ENCODE measurements around the gene HOXC9.

The HOXC9 gene

DNA sequence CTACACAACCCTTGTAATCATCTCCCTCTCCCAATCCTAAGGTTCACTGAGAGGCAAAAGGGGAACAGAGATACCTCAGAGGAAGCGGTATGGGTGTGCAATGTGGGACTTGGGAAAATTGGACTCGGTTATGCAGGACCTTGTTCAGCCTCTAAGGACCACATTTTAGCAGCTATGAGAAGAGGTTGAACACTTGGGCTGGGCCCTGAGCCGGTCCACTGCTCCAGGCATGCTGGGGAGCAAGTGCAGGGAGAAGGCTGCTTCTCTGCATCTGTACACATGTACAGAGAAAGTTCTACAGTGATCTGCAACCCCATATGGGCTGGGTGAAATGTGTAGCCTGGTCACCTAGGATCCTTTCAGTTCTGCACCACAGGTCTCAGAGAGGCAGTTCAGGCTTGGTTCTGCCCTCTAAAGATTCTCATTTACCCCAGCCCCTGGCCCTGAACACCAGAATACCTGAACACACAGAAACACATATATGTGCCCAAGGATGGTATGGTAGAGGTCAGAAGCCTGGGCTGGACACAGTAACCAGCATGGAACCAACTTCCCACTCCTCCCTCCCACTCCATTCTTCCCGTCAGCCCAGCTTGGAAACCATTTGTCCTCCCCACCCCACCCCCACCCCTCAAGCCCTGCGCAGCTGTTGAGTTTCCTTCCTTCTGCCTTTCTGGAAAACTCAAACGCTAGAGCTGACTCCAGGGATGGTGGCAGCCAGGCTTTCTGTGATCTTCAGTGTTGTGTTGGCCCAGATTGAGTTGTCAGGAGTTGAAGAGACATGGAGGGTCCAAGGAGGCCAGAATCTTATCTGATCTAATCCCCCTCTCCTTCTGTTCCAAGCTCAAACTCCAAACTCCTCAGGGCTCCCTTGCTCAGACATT, 43.3 kb downstream of the HOXC9 start:
- Histone ChIP-seq H2AFZ (ENCODE audit: low read length) (no peak overlapping the region), H3K9me3 (ENCODE audit: low read length) (no peaks in the 10 kb centered on the region), H3K36me3 (ENCODE audit: insufficient read depth, low read length) (no peaks in the 10 kb centered on the region), H3K4me2 (ENCODE audit: low read length) (no peak overlapping the region), H3K79me2 (ENCODE audit: insufficient read depth, low read length) (no peaks in the 10 kb centered on the region), H3F3A (ENCODE audit: insufficient read depth, low read length) (no peaks in the 10 kb centered on the region), H3K27me3 (ENCODE audit: insufficient read depth, low read length) (no peaks in the 10 kb centered on the region; the same call in 1 of the 2 replicates), H3K9me2 (ENCODE audit: low read depth, low read length) (no peaks in the 10 kb centered on the region), H3K4me1 (ENCODE audit: insufficient read depth, low read length, severe bottlenecking) (peaks cover 7% of the 10 kb centered on the region), H4K20me1 (ENCODE audit: insufficient read depth, low read length) (no peaks in the 10 kb centered on the region), H3K27ac (ENCODE audit: low read depth, low read length, poor library complexity, severe bottlenecking) (no peak overlapping the region), H3K4me3 (ENCODE audit: low read depth, low read length, poor library complexity, severe bottlenecking) (no peak overlapping the region), H3K9ac (ENCODE audit: low read length) (no peak overlapping the region)
- TF ChIP-seq CTCF (IDR thresholded peaks at IDR 0.05; ENCODE audit: low read length) (no peak), EZH2 (IDR thresholded peaks at IDR 0.05; ENCODE audit: borderline replicate concordance, low read length) (no peak)

- no peaks in the 10 kb centered on the region for H4K20me1 ChIP-seq (ENCODE audit: insufficient read depth, low read length)
- peaks cover 7% of the 10 kb centered on the region for H3K4me1 ChIP-seq (ENCODE audit: insufficient read depth, low read length, severe bottlenecking)
Measured at GRCh38 chr12:54044425-54045103, 44.6 kb downstream of the HOXC9 start.

DNA sequence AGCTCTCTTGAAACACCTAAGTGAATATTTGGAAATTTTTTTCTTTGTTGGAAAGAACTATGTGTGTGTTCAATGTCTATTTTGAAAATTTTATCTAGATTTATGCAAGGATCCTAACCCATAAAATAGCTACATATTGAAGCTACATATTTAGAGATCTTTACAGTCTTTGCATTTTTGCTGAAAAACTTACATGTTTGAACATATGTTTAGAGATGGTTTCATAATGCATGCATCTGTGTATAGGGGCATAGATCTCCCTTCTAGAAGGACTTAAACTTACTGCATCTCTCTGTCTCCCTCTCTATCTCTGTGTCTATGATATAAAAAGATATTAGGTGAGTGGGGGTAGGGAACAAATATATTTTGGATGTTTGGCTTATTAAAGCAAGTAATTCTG, 45.4 kb downstream of the HOXC9 start:
- Histone ChIP-seq H2AFZ (ENCODE audit: low read length) (no peak overlapping the region), H3K36me3 (ENCODE audit: insufficient read depth, low read length) (no peaks in the 10 kb centered on the region), H3F3A (ENCODE audit: insufficient read depth, low read length) (no peaks in the 10 kb centered on the region), H3K79me2 (ENCODE audit: insufficient read depth, low read length) (no peaks in the 10 kb centered on the region), H3K9me2 (ENCODE audit: low read depth, low read length) (no peaks in the 10 kb centered on the region), H3K9me3 (ENCODE audit: low read length) (no peaks in the 10 kb centered on the region), H4K20me1 (ENCODE audit: insufficient read depth, low read length) (no peaks in the 10 kb centered on the region), H3K4me1 (ENCODE audit: insufficient read depth, low read length, severe bottlenecking) (no peaks in the 10 kb centered on the region), H3K4me3 (ENCODE audit: low read depth, low read length, poor library complexity, severe bottlenecking) (no peak overlapping the region), H3K27me3 (ENCODE audit: insufficient read depth, low read length) (no peaks in the 10 kb centered on the region; the same call in 1 of the 2 replicates), H3K27ac (ENCODE audit: low read depth, low read length, poor library complexity, severe bottlenecking) (no peak overlapping the region), H3K9ac (ENCODE audit: low read length) (no peak overlapping the region), H3K4me2 (ENCODE audit: low read length) (no peak overlapping the region)
- no peak for TF ChIP-seq EZH2 (IDR thresholded peaks at IDR 0.05; ENCODE audit: borderline replicate concordance, low read length)
- no peak for TF ChIP-seq CTCF (IDR thresholded peaks at IDR 0.05; ENCODE audit: low read length)

More at GRCh38 chr12:54044425-54045103, 44.6 kb downstream of the HOXC9 start:
- H3K4me2 ChIP-seq (ENCODE audit: low read length), result no peak overlapping the region
- H3K79me2 ChIP-seq (ENCODE audit: insufficient read depth, low read length), result no peaks in the 10 kb centered on the region
- H3K4me3 ChIP-seq (ENCODE audit: low read depth, low read length, poor library complexity, severe bottlenecking), result no peak overlapping the region
- H3K9me2 ChIP-seq (ENCODE audit: low read depth, low read length), result no peaks in the 10 kb centered on the region
- H3K27me3 ChIP-seq (ENCODE audit: insufficient read depth, low read length), result no peaks in the 10 kb centered on the region; the same call in 1 of the 2 replicates
- no peaks in the 10 kb centered on the region for H3K9me3 ChIP-seq (ENCODE audit: low read length)
- no peak overlapping the region for H3K27ac ChIP-seq (ENCODE audit: low read depth, low read length, poor library complexity, severe bottlenecking)
- TF ChIP-seq EZH2 (IDR thresholded peaks at IDR 0.05; ENCODE audit: borderline replicate concordance, low read length), result no peak
- no peak for TF ChIP-seq CTCF (IDR thresholded peaks at IDR 0.05; ENCODE audit: low read length)
- H3F3A ChIP-seq (ENCODE audit: insufficient read depth, low read length), result no peaks in the 10 kb centered on the region
- H3K9ac ChIP-seq (ENCODE audit: low read length), result no peak overlapping the region
- H2AFZ ChIP-seq (ENCODE audit: low read length), result no peak overlapping the region
- no peaks in the 10 kb centered on the region for H3K36me3 ChIP-seq (ENCODE audit: insufficient read depth, low read length)

Data from OCI-LY1 (cell line).